GM13976 (cell line): ENCODE data around the gene RARS2.

ENCODE experiments used
- DNase-seq: peaks from one replicate; pipeline ENCODE4 v3.0.0; 2012; ENCODE audit warnings: low spot score
- CTCF ChIP-seq: IDR thresholded peaks from 2 replicates; pipeline ENCODE4 v1.5.1; 2012; ENCODE audit warnings: borderline replicate concordance, mild to moderate bottlenecking; ENCODE audit not compliant: insufficient read depth; ENCODE audit errors: extremely low read depth, missing control alignments, control extremely low read depth
- in situ Hi-C: fragments of 300-500 bp; cut with MboI; formaldehyde crosslinking; loops from one replicate; pipeline ENCODE4 v1.12.0; 2022; ENCODE audit warnings: low sequenced_read_pairs, mixed read lengths, inconsistent platforms; ENCODE audit not compliant: unreplicated experiment

RARS2 gene

DNA sequence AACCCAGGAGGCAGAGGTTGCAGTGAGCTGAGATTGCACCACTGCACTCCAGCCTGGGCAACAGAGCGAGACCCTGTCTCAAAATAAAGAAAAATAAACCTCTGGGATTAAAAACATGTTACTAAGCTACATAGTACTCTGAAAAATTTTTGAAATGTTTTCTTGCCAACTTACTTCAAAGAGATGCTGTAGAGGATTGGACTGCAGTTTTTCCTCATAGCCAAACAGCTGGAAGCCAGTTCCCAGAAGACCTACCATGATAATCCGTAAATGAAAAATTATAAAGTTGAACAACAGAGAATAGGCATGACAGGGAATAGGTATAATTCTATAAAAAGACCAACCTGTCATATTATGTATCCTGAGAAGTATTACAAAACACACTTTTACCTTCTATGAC lies 48.0 kb downstream of the RARS2 start:
- in situ Hi-C loops: no loop called here
- TF ChIP-seq CTCF: no peak
- DNase-seq: no peak

- no peak for TF ChIP-seq CTCF
- in situ Hi-C loops: no loop called here
Measured at GRCh38 chr6:87541041-87541440, 48.7 kb downstream of the RARS2 start.

GRCh38 chr6:87540539-87540938 lies 49.2 kb downstream of the RARS2 start:
- TF ChIP-seq CTCF: no peak
- in situ Hi-C loops: no loop called here
- DNase-seq: no peak

More at GRCh38 chr6:87541041-87541440, 48.7 kb downstream of the RARS2 start:
- DNase-seq: no peak

DNA sequence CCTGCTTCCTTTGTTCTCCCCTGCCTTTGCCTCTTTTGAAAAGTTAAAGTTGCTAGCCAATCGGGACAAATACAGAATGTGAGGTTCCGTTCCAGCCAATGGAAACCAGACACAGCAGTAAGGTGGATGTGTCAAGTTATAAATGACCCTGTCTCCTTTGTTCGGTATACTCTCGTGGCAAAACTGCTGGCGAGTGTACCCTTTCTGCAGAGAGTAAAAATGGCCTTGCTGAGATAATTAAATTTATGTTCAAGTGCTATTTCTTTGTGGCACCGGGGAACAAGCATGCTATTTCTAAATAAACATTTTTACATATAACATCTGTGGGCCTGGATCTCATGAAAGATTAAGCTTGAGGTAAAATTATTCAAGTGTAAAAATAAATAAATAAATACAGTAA lies 50.2 kb downstream of the RARS2 start:
- in situ Hi-C loops: no loop called here
- DNase-seq: no peak
- no peak for TF ChIP-seq CTCF

DNA sequence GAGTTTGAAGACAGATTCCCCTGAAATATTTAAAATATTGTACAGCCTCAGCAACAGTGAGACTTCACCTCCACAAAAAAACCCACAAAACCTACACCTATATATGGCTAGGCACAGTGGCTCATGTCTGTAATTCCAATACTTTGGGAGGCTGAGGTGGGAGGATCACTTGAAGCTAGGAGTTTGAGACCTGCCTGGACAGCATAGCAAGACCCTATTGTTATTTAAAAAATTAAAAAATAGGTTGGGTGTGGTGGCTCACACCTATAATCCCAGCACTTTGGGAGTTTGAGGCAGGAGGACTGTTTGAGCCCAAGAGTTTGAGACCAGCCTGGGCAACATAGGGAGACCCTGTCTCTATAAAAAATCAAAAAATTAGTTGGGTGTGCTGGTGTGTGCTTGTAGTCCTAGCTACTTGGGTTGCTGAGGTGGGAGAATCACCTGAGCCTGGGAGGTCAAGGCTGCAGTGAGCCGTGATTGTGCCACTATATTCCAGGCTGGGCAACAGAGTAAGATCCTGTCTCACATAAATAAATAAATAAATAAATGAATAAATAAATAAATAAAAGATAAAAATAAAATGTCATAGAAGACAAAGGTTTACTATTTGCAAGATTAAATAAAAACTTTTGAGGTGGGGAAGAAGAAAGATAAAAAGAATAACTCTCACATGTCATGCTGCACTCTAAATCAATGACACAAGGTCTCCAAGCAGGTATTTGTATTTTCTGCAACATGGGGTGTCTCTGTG lies 51.1 kb downstream of the RARS2 start:
- TF ChIP-seq CTCF: no peak
- DNase-seq: no peak
- in situ Hi-C loops: no loop called here

DNA sequence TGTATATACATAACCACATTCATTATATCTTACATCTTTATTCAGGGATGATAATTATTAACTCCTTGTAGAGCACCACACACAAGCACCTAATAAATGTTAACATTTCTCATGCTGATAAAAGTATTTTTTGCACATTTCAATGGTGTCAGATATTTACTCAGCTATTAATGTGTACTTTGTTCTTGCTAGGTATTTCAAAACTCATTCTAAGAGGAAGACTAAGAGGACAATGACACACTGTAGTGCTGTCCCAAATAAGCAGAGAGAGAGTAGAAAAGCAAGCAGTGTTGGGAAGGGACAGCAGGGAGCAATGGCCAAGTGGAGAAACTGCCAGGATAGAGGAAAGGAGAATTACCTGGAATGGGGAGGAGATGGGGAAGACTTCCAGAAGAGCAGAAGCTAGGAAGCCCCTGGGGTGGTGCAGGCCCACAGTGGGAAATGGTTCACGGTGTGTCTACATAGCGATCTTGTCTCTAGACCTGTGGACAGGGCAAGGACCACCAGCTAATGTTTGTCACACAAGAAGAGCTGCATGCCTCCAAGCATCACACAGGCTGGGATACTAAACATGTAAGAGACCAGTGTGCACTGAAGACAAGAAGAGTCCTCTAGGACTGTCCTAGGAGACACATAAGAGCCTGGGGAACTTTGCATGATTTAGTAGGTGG lies 55.3 kb downstream of the RARS2 start:
- no peak for DNase-seq
- in situ Hi-C loops: no loop called here
- no peak for TF ChIP-seq CTCF

DNA sequence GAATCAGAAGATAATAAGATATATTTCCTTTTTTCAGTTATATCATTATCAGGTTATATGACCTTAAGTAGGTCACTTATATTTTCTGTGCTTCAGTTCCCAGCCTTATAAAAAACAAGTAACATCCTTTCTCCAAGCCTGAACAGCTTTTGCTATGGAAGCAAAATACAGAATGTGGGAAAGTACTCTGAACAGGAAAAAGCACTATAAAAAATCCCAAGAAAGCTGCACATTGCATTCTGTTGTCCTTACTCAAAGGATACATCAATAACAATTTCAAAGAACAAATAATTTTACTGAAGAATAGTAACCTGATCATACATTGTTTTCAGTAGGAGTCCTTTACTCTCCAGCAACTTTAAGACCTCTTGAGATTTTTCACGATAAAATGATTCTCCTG lies 60.6 kb downstream of the RARS2 start:
- TF ChIP-seq CTCF: no peak
- in situ Hi-C loops: no loop called here
- no peak for DNase-seq
